ENCODE data around the gene DYNLT5. TPM values are rescaled to one million over a fixed set of nuclear protein-coding genes. Genes with fewer than 3 reads are reported as not detected.

DYNLT5 gene
- total RNA-seq, 1 experiment from 2014 or later: not detected

GRCh38 chr1:66739401-66740157 lies 12.7 kb upstream of the DYNLT5 start:
- no peaks in the 10 kb centered on the region for H3K36me3 ChIP-seq (ENCODE audit: control insufficient read depth, insufficient read depth, low read length)
- in situ Hi-C loops (cut with HindIII; ENCODE audit: low pct_unique_long_range_greater_than_20kb, low sequenced_read_pairs): no loop called here
- POLR2A ChIA-PET: no interaction called here
- TF ChIP-seq SIN3A (IDR thresholded peaks at IDR 0.05; ENCODE audit: borderline replicate concordance, insufficient read depth, low read depth, low read length) (no peak), CTCF (IDR thresholded peaks at IDR 0.05) (no peak), TCF7L2 (IDR thresholded peaks at IDR 0.05; ENCODE audit: low read depth, low read length) (no peak), POLR2AphosphoS5 (IDR thresholded peaks at IDR 0.05; ENCODE audit: low read depth, low read length) (no peak), REST (IDR thresholded peaks at IDR 0.05; ENCODE audit: insufficient read depth in 1 of 2, low read depth in 2 of 2, low read length in 1 of 2) (no peak)
- no peaks in the 10 kb centered on the region for H3K4me1 ChIP-seq (ENCODE audit: control insufficient read depth, insufficient read depth, low read length)
- DNase-seq (ENCODE audit: low read depth, low spot score): no peak
- CTCF ChIA-PET: no interaction called here
- H3K27me3 ChIP-seq (ENCODE audit: control insufficient read depth, insufficient read depth, low read length): no peaks in the 10 kb centered on the region
- no peaks in the 10 kb centered on the region for H3K9me3 ChIP-seq (ENCODE audit: control insufficient read depth, insufficient read depth, low read depth, low read length)
- H3K4me3 ChIP-seq (ENCODE audit: low read depth in 2 of 2, low read length in 2 of 2): no peak overlapping the region
- no TSS peak for BruUV-seq (replicated peaks)
- no peak for ATAC-seq
- intact Hi-C loops (cut with micrococcal nuclease; ENCODE audit: unreplicated experiment): no loop called here
- no peak overlapping the region for H3K27ac ChIP-seq (ENCODE audit: low read length)

DNA sequence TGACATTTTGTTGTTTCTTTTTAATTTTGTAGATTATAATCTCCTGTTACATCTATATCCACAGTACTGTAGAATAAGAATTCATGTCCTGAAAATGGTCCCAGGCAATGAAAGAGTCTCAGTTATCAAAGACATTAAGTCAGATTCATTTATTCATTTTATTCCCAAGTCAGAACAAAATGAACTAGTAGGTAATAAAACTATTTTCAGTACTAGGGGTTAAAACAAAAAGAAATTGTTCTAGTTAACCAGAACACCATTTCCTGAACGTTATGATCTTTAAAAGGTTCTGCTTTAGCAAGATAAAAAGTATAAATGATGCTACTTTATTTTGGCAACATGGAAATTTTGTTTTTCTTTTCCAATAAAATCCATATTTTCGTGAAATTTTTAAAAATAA lies 6.8 kb upstream of the DYNLT5 start:
- H3K36me3 ChIP-seq (ENCODE audit: control insufficient read depth, insufficient read depth, low read length): no peaks in the 10 kb centered on the region
- no peak overlapping the region for H3K27ac ChIP-seq (ENCODE audit: low read length)
- BruUV-seq (replicated peaks): no TSS peak
- POLR2A ChIA-PET: interaction anchor here (0.7 kb wide), 1 partner anchor 129 kb away, joined by 3 read pairs; no protein-coding TSS in a partner anchor
- DNase-seq (ENCODE audit: low read depth, low spot score) (no peak), ATAC-seq (no peak)
- in situ Hi-C loops (cut with HindIII; ENCODE audit: low pct_unique_long_range_greater_than_20kb, low sequenced_read_pairs) (no loop called here), intact Hi-C loops (cut with micrococcal nuclease; ENCODE audit: unreplicated experiment) (no loop called here)
- H3K27me3 ChIP-seq (ENCODE audit: control insufficient read depth, insufficient read depth, low read length): no peaks in the 10 kb centered on the region; the same call in 1 of the 2 replicates
- no peaks in the 10 kb centered on the region for H3K4me1 ChIP-seq (ENCODE audit: control insufficient read depth, insufficient read depth, low read length)
- CTCF ChIA-PET: no interaction called here
- no peaks in the 10 kb centered on the region for H3K9me3 ChIP-seq (ENCODE audit: control insufficient read depth, insufficient read depth, low read depth, low read length)
- H3K4me3 ChIP-seq (ENCODE audit: low read depth in 2 of 2, low read length in 2 of 2): no peak overlapping the region
- TF ChIP-seq SIN3A (IDR thresholded peaks at IDR 0.05; ENCODE audit: borderline replicate concordance, insufficient read depth, low read depth, low read length) (no peak), POLR2AphosphoS5 (IDR thresholded peaks at IDR 0.05; ENCODE audit: low read depth, low read length) (no peak)

DNA sequence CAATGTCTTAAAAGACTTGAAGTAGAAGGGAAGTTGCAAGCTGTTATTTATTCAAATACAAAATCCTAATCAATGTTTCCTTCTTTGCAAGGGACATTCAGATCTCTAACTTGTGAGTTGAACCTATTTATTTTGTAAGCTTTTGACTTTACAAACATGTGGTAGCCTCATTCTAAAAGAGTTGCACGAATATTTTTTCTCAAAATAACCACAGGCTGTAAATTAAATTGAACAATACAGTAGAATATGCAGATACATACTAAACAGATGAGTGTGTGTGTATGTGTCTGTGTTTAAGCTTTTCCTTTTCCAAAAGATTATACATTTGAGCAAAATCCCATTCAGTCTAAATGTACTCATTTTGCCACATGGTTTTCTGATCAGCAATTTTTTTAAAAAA lies 4.8 kb upstream of the DYNLT5 start:
- in situ Hi-C loops (cut with HindIII; ENCODE audit: low pct_unique_long_range_greater_than_20kb, low sequenced_read_pairs) (no loop called here), intact Hi-C loops (cut with micrococcal nuclease; ENCODE audit: unreplicated experiment) (no loop called here)
- no peak for TF ChIP-seq POLR2AphosphoS5 (IDR thresholded peaks at IDR 0.05; ENCODE audit: low read depth, low read length)
- no peak for TF ChIP-seq CTCF (IDR thresholded peaks at IDR 0.05)
- no peak for TF ChIP-seq SIN3A (IDR thresholded peaks at IDR 0.05; ENCODE audit: borderline replicate concordance, insufficient read depth, low read depth, low read length)
- TF ChIP-seq REST (IDR thresholded peaks at IDR 0.05; ENCODE audit: insufficient read depth in 1 of 2, low read depth in 2 of 2, low read length in 1 of 2): no peak
- no peak for TF ChIP-seq TCF7L2 (IDR thresholded peaks at IDR 0.05; ENCODE audit: low read depth, low read length)
- Histone ChIP-seq H3K4me3 (ENCODE audit: low read depth in 2 of 2, low read length in 2 of 2) (no peak overlapping the region), H3K27me3 (ENCODE audit: control insufficient read depth, insufficient read depth, low read length) (peaks cover 3% of the 10 kb centered on the region; the same call in 1 of the 2 replicates), H3K4me1 (ENCODE audit: control insufficient read depth, insufficient read depth, low read length) (no peaks in the 10 kb centered on the region), H3K9me3 (ENCODE audit: control insufficient read depth, insufficient read depth, low read depth, low read length) (no peaks in the 10 kb centered on the region), H3K27ac (ENCODE audit: low read length) (no peak overlapping the region), H3K36me3 (ENCODE audit: control insufficient read depth, insufficient read depth, low read length) (no peaks in the 10 kb centered on the region)
- ChIA-PET CTCF (no interaction called here), POLR2A (no interaction called here)
- DNase-seq (ENCODE audit: low read depth, low spot score): no peak
- no TSS peak for BruUV-seq (replicated peaks)
- no peak for ATAC-seq

Data from Panc1 (cell line).